GM19468 (cell line): Measurements from ENCODE around the gene ALG8.

Experiments
- ATAC-seq: cut with Tn5 transposase; IDR thresholded peaks from one replicate; pipeline ENCODE4 v1.9.1; 2021; ENCODE audit warnings: mild to moderate bottlenecking, moderate library complexity, moderate number of reproducible peaks; ENCODE audit not compliant: unreplicated experiment; ENCODE audit errors: extremely low read depth

The ALG8 gene

GRCh38 chr11:78161346-78161745 is 21.9 kb upstream of the ALG8 start:
- no peak for ATAC-seq

GRCh38 chr11:78160557-78160956 is 21.1 kb upstream of the ALG8 start:
- ATAC-seq, result no peak

- no peak for ATAC-seq
Measured at GRCh38 chr11:78158987-78159652, 19.7 kb upstream of the ALG8 start.

- ATAC-seq, result no peak
Measured at GRCh38 chr11:78156127-78156844, 16.9 kb upstream of the ALG8 start.

DNA sequence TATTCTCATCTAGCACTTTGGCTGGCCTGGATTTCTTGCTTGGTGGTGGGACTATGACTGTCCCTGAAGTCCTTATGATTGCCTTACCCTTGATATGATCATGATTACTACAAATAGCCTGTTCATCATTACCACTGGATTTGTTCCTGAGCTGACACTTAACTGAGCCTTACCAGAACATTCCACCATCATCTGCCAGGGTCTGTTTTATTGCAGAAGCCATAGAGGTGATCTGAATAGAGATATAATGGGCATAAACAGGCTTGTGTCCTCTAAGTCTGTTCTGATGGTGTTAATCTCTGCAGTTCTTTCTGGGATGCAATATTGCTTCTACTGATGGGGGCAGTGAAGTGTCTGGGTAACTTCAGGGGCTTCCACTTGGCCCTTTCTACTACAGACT is 12.4 kb upstream of the ALG8 start:
- ATAC-seq, result no peak

DNA sequence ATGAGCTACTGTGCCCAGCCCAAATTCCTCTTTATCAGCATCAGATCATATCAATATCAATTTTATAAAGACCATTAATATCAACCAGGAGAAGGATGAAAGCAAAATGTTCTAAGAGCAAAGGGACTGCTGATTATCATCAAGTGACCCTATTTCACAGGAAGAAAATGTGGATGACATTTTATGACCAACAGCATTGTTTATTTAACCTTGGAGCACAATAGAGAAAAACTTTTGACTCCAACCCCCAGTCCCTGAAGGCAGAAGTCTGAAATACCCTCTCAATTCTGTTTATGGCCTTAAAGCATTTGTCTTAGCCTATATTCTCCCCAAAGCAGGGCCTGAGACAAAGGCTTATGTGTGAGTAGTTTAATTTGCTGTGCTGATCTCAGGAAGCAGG is 11.3 kb upstream of the ALG8 start:
- ATAC-seq, result no peak

DNA sequence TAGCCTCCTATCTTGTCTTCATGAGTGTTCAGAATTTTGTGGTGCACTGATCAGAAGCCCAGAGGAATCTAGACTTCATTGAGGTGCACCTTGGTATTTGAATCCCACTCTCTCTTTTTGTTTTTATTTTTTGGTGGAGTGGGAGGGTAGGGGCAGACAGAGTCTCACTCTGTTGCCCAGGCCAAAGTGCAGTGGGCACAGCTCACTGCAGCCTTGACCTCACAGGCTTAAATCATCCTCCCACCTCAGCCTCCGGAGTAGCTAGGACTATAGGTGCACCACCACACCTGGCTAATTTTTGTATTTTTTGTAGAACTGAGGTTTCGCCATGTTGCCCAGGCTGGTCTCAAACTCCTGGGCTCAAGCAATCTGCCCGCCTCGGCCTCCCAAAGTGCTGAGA is 10.9 kb upstream of the ALG8 start:
- ATAC-seq, result no peak

- no peak for ATAC-seq
Measured at GRCh38 chr11:78149646-78150045, 10.2 kb upstream of the ALG8 start.

GRCh38 chr11:78147807-78148206 is 8.4 kb upstream of the ALG8 start:
- ATAC-seq, result no peak

GRCh38 chr11:78145511-78146025 is 6.1 kb upstream of the ALG8 start:
- ATAC-seq, result no peak

DNA sequence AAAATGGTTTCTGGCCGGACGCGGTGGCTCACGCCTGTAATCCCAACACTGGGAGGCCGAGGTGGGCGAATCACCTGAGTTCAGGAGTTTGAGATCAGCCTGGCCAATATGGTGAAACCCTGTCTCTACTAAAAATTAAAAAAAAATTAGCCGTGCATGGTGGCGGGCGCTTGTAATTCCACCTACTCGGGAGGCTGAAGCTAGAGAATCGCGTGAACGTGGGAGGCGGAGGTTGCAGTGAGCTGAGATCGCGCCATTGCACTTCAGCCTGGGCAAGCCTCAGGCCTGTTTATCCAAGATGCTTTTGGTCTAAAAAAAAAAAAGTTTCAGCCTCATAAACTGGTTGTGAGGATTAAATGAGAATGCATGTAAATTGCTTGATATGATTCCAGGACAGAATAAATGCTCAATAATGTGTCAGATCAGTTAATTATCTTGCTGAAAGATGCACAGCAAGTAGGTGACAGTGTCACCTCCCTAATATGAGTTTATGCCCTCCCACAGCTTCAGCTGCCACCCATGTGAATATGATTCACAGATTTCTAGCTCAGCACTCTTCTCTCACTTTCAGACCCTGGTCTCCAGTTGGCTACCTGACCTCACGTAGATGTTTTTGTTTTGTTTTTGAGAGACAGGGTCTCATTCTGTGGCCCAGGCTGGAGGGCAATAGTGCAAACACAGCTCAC is 1.1 kb upstream of the ALG8 start:
- ATAC-seq, result no peak

DNA sequence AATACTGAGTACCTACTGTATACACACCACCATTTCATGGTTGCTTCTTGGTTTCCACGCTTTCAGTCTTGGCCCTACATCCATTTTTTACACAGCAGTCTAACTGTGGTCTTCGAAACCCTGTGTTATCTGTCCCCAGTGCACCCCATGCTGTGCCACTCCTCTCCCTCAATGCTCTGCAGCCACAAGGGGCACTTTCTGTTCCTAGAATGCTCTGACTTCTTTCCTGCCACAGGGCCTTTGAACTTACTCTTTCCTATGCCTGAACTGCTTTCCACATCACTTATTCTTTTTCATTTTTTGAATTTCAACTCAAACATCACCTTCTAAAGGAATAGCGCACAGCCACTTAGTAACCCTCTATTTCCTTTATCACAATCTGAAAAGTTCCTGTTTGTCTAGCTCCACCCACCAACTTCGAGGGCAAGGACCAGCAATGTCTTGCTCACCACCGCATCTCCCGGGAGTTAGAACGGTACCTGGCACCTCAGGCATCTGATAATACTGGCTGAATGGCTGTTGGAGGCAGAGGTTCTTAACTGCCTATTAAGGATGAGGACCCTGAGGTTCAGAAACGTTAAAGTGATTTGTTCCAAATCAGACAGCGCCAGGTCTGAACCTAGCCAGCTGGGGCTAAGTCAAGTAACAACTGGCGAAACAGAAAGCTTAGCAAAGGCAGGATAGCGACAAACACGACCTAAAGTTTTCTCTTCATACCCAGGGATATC is 568 bp downstream of the ALG8 start:
- ATAC-seq, result no peak

- ATAC-seq, result no peak
Measured at GRCh38 chr11:78138291-78138690, 1.1 kb downstream of the ALG8 start.

DNA sequence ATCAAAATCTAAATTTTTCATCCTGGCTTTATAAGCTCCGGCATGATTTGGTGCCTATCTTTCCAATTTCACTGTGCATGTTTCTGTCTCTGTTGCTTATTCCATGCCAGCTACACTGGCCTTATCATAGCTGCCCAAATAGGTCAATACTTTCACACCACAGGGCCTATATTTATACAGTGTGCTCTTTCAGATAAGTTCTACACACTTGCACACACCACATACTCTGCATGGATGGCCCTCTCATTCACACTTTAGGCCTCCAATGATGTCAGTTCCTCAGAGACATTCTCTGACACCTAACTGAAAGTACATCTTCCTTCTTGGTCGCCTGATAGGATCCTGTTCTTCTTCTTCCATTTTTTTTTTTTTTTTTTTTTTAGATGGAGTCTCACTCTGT is 7.0 kb downstream of the ALG8 start:
- ATAC-seq, result no peak

- ATAC-seq, result no peak
Measured at GRCh38 chr11:78131956-78132355, 7.5 kb downstream of the ALG8 start.

GRCh38 chr11:78127403-78127802 is 12.0 kb downstream of the ALG8 start:
- no peak for ATAC-seq

- no peak for ATAC-seq
Measured at GRCh38 chr11:78112582-78113275, 26.7 kb downstream of the ALG8 start.

- no peak for ATAC-seq
Measured at GRCh38 chr11:78111298-78111697, 28.1 kb downstream of the ALG8 start.

GRCh38 chr11:78110830-78111229 is 28.6 kb downstream of the ALG8 start:
- ATAC-seq, result no peak

GRCh38 chr11:78110351-78110750 is 29.1 kb downstream of the ALG8 start:
- ATAC-seq, result no peak
